ENCODE data around the gene DOCK6.

DOCK6 gene

GRCh38 chr19:11295665-11296245, 33.4 kb upstream of the DOCK6 start, which contains the start of gene TSPAN16:
Gene TSPAN16 (plus strand): TSS chr19:11296160. CDS start chr19:11296298, 138 bp downstream.
- TF ChIP-seq CTCF (IDR thresholded peaks at IDR 0.05; ENCODE audit: low read depth, low read length) = peak; percentile 0
- no peak for DNase-seq (ENCODE audit: extremely low read depth, low read depth)

DNA sequence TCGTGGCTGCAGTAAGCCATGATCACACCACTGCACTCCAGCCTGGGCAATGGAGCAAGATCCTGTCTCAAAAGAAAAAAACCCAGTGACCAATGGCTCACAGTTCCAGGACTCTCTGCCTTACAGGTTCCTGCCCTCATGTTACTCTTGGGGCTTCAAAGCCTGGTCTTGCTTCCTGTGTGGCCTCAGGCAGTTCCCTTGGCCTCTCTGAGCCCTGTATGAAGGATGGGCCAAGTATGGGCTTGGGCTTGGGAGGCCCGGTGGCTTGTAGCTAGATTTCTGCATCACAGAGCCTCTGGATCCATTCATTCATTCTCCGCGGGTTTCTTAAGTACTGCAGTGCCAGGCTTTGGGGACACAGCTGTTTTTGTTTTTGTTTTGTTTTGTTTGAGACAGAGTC, 32.9 kb upstream of the DOCK6 start:
- TF ChIP-seq CTCF (IDR thresholded peaks at IDR 0.05; ENCODE audit: low read depth, low read length) = no peak
- DNase-seq (ENCODE audit: extremely low read depth, low read depth) = no peak

DNA sequence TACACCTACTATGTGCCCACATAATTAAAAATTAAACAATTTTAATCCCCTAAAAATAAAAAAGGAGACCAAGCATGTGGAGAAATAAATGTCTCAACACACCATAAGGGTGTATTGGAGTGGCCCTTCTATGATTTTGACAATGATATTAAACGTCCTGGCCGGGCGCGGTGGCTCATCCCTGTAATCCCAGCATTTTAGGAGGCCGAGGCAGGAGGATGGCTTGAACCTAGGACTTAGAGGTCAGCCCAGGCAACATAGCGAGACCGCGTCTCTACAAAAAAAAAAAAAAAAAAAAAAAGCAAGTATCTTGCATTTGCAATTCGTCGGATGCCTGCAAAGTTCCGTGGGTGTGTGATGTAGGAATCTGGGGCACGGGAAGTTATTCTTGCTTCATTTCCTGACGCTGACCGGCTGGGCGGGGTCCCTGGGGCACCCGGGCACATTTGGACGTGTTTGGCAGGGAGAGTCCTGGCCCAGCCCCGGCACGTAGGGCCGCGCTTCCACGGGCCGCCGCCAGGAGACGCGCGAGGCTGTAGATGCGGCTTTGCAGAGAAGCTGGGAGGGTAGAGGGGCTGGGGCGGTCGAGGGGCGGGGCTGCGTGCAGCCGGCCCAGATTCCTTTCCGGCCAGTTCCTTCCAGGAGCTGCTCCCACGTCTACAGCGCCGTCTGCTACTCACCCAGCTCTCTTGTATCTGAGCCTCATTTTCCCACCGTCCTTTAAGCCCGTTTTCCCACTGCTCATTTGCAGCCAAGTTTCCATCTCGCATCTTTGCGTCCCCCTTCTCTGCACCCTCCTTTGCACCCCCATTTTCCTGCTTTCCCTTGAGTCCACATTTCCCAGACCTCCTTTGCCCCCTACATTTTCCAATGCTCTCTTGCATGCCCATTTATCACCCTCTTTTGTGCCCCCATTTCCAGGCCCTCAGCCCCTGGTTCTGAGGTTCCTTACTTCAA, 31.4 kb upstream of the DOCK6 start:
- no peak; the same call in none of the 2 replicates for TF ChIP-seq CTCF (IDR thresholded peaks at IDR 0.05; ENCODE audit: low read depth, low read length)
- peak; percentile 89 for DNase-seq (ENCODE audit: extremely low read depth, low read depth)

GRCh38 chr19:11291991-11292390, 29.7 kb upstream of the DOCK6 start:
- no peak for DNase-seq (ENCODE audit: extremely low read depth, low read depth)
- no peak for TF ChIP-seq CTCF (IDR thresholded peaks at IDR 0.05; ENCODE audit: low read depth, low read length)

- DNase-seq (ENCODE audit: extremely low read depth, low read depth) = no peak
- no peak for TF ChIP-seq CTCF (IDR thresholded peaks at IDR 0.05; ENCODE audit: low read depth, low read length)
Observed at GRCh38 chr19:11291415-11291814, 29.1 kb upstream of the DOCK6 start.

DNA sequence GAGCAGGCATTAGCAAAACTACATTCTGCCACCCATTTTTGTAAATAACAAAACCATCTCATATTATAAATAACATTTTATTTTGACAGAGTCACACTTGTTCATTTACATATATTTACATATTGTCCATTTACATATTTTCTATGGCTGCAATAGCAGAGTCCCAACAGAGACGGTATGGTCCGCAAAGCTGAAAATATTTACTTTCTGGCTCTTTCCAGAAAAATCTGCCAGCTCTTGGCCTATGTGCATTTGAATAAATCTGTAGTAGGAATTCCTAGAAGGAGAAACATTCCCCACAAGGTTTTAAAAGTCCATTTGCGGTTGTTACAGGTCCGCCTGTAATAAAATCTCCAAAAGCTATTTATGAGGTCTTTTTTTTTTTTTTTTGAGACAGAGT, 27.9 kb upstream of the DOCK6 start:
- TF ChIP-seq CTCF (IDR thresholded peaks at IDR 0.05; ENCODE audit: low read depth, low read length) = no peak
- DNase-seq (ENCODE audit: extremely low read depth, low read depth) = no peak

DNA sequence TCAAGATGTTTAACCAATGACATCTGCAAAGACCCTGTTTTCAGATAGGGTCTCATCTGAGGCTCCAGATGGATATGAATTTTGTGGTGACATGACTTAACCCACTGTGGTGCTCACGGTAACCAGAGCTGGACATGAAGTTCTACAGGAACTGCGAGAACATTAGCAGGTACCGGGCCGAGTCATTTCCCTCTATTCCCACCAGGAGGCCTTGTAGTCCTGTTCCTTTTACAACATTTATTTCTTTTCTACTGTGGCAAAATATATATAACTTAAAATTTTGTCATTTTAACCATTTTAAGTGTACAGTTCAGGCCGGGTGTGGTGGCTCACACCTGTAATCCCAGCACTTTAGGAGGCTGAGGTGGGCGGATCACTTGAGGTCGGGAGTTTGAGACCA, 26.0 kb upstream of the DOCK6 start:
- DNase-seq (ENCODE audit: extremely low read depth, low read depth) = no peak

More for the DNA sequence above, 26.0 kb upstream of the DOCK6 start:
- peak; percentile 58 for TF ChIP-seq CTCF (IDR thresholded peaks at IDR 0.05; ENCODE audit: low read depth, low read length)
